GM12878 (cell line): ENCODE measurements around the gene SRSF3. TPM values are rescaled to one million over a fixed set of nuclear protein-coding genes. Genes with fewer than 3 reads are reported as not detected.

Experiments
- ATAC-seq: fragments of 200-7000 bp; cut with Tn5 transposase; 3 replicates; pipeline ENCODE4 v1.9.1; 2020; ENCODE audit warnings: mild to moderate bottlenecking, moderate library complexity
- BruUV-seq: library from RNA; stranded (reverse); fragments of 400-500 nt; replicated peaks from 2 replicates; lab custom pipeline; 2021; lab: Mats Ljungman, UMichigan
- CTCF ChIA-PET: fragments of 300-600 bp; sonication (Branson Sonifier 250); formaldehyde crosslinking; extraction: SDS; loops from one replicate; lab custom pipeline; 2021; ENCODE audit warnings: inconsistent platforms; lab: Yijun Ruan, JAX
- POLR2A ChIA-PET: fragments of 350-600 bp; formaldehyde crosslinking; extraction: SDS; loops from one replicate; lab custom pipeline; 2021; ENCODE audit warnings: inconsistent platforms; lab: Charles Lee
- RAD21 ChIA-PET: fragments of 300-600 bp; sonication (Branson Sonifier 250); formaldehyde crosslinking; loops from one replicate; lab custom pipeline; 2023; ENCODE audit warnings: antibody characterized with exemption; ENCODE audit not compliant: unreplicated experiment; lab: Charles Lee
- SMC1A ChIA-PET: fragments of 300-600 bp; sonication (Branson Sonifier 250); formaldehyde crosslinking; loops from one replicate; lab custom pipeline; 2023; ENCODE audit not compliant: unreplicated experiment, uncharacterized antibody; lab: Charles Lee
- DNase-seq: peaks from one replicate; pipeline ENCODE4 v3.0.0-alpha.2; 2011; ENCODE audit warnings: low read depth, low spot score
- FAIRE-seq: peaks from 3 replicates; lab custom pipeline; 2011; peaks lifted over from hg19 to GRCh38; lab: Jason Lieb, UNC
- H2AFZ ChIP-seq: 2 replicates; pipeline ENCODE4 v1.6.0; 2011; ENCODE audit warnings: low read depth, low read length, control low read depth; ENCODE audit not compliant: control insufficient read depth
- H3K27ac ChIP-seq: 2 replicates; pipeline ENCODE4 v1.5.1; 2011; ENCODE audit warnings: control low read depth; ENCODE audit not compliant: control insufficient read depth, insufficient read depth
- H3K27me3 ChIP-seq, 2 experiments: replicated peaks in 1 of 2; 2 replicates each; pipeline versions ENCODE4 v1.6.0 to v1.6.1; 2011; ENCODE audit warnings: low read length in 1 of 2; ENCODE audit not compliant: control insufficient read depth in 2 of 2, insufficient read depth in 2 of 2
- H3K36me3 ChIP-seq, 2 experiments: 2 replicates each; pipeline ENCODE4 v1.5.1; 2011; ENCODE audit warnings: low read length in 1 of 2; ENCODE audit not compliant: control insufficient read depth in 2 of 2, insufficient read depth in 2 of 2
- H3K4me1 ChIP-seq: 2 replicates; pipeline ENCODE4 v1.6.1; 2011; ENCODE audit warnings: mild to moderate bottlenecking, low read length, moderate library complexity, mixed read lengths; ENCODE audit not compliant: control insufficient read depth, insufficient read depth
- H3K4me2 ChIP-seq: 2 replicates; pipeline ENCODE4 v1.6.0; 2011; ENCODE audit warnings: control low read depth; ENCODE audit not compliant: control insufficient read depth, insufficient read depth
- H3K4me3 ChIP-seq: fragments of 200-600 bp; sonication (generic); 2 replicates; pipeline ENCODE4 v1.5.1; 2016
- H3K79me2 ChIP-seq: 2 replicates; pipeline ENCODE4 v1.6.0; 2011; ENCODE audit warnings: low read length; ENCODE audit not compliant: control insufficient read depth, insufficient read depth
- H3K9ac ChIP-seq: 2 replicates; pipeline ENCODE4 v1.8.0; 2011; ENCODE audit warnings: low read length, control low read depth, mixed read lengths; ENCODE audit not compliant: control insufficient read depth, insufficient read depth
- H3K9me3 ChIP-seq: replicated peaks from 3 replicates; pipeline ENCODE4 v1.5.1; 2011; ENCODE audit warnings: mild to moderate bottlenecking, low read length; ENCODE audit not compliant: control insufficient read depth, insufficient read depth
- H4K20me1 ChIP-seq: 2 replicates; pipeline ENCODE4 v1.6.0; 2011; ENCODE audit not compliant: control insufficient read depth, insufficient read depth
- ELK1 ChIP-seq: IDR thresholded peaks from 2 replicates; pipeline ENCODE4 v1.6.1; 2012; ENCODE audit warnings: low read depth, low read length, improper control_type of control experiment
- MXI1 ChIP-seq: fragments of 150-350 bp; IDR thresholded peaks from 2 replicates; pipeline ENCODE4 v1.6.1; 2011; ENCODE audit warnings: low read depth, mild to moderate bottlenecking, inconsistent platforms, low read length, improper control_type of control experiment
- MYC ChIP-seq: IDR thresholded peaks from 2 replicates; pipeline ENCODE4 v1.6.1; 2011; ENCODE audit warnings: mild to moderate bottlenecking, low read length, moderate library complexity, inconsistent platforms; ENCODE audit not compliant: insufficient read depth, insufficient replicate concordance, insufficient read length, severe bottlenecking
- NR2C1 ChIP-seq: fragments of 450-650 bp; IDR thresholded peaks from 2 replicates; pipeline ENCODE4 v1.6.1; 2017; ENCODE audit warnings: antibody characterized with exemption, mild to moderate bottlenecking, moderate library complexity
- POLR2AphosphoS5 ChIP-seq: IDR thresholded peaks from 2 replicates; pipeline ENCODE4 v1.6.1; 2011; ENCODE audit warnings: mild to moderate bottlenecking, low read length, inconsistent platforms
- SP1 ChIP-seq: IDR thresholded peaks from one replicate; pipeline ENCODE4 v1.6.1; 2011; ENCODE audit warnings: low read depth, low read length
- TARDBP ChIP-seq: IDR thresholded peaks from 2 replicates; pipeline ENCODE4 v1.6.1; 2016; ENCODE audit warnings: borderline replicate concordance
- ZBTB11 ChIP-seq: fragments of 450-650 bp; formaldehyde crosslinking; IDR thresholded peaks from 2 replicates; pipeline ENCODE4 v1.5.0; 2022; ENCODE audit warnings: mild to moderate bottlenecking, missing genetic modification characterization
- ZNF622 ChIP-seq: fragments of 450-650 bp; IDR thresholded peaks from 2 replicates; pipeline ENCODE4 v1.6.1; 2017; ENCODE audit warnings: mild to moderate bottlenecking, inconsistent platforms
- WGBS: methylation state at CpG from one replicate; pipeline ENCODE4 v1.1.6; 2016; ENCODE audit warnings: low lambda C conversion rate; ENCODE audit not compliant: insufficient replicate concordance, insufficient coverage; ENCODE audit errors: missing lambda C conversion rate; 5-methylcytosine and 5-hydroxymethylcytosine counted together
- in situ Hi-C: fragments of 300-500 bp; cut with MboI; formaldehyde crosslinking; loops from 9 replicates; pipeline ENCODE4 v1.14.3; 2018; ENCODE audit warnings: mixed read lengths
- intact Hi-C: fragments of 100-400 bp; cut with micrococcal nuclease; formaldehyde crosslinking; loops from one replicate; pipeline ENCODE4 v1.14.2; 2022; ENCODE audit not compliant: unreplicated experiment
- polyA plus RNA-seq, 11 experiments: library from polyadenylated mRNA; depleted of rRNA in 4 of 11; unstranded in 6 of 11; stranded (reverse) in 5 of 11; fragments of >200 nt; fragmentation: Nextera tagmentation in 4 of 11; fragmentation: Illumina TruSeq in 1 of 11; extraction: Ambion mirVana in 4 of 11; extraction: Trizol in 1 of 11; gene quantifications; 1 replicate in 1 of 11; 2 replicates in 10 of 11; pipeline versions ENCODE4 v1.2.1 to v1.2.3, GENCODE V29; 2011 to 2016; ENCODE audit warnings: inconsistent platforms in 2 of 11, missing spikeins in 2 of 11, low read depth in 1 of 11
- total RNA-seq, 4 experiments: library from RNA; depleted of rRNA in 3 of 4; stranded (reverse); fragments of >200 nt in 3 of 4; fragmentation: Illumina TruSeq in 1 of 4; extraction: Trizol in 1 of 4; gene quantifications; 2 replicates each; pipeline versions ENCODE4 v1.2.1 to v1.2.3, GENCODE V29; 2013 to 2021

Gene SRSF3
- total and polyA plus RNA-seq, 10 of the 15 experiments (the other 5 are each of a cell fraction or from before 2014, with no cell fraction given), result 195 to 1,377 (median 493) TPM

GRCh38 chr6:36545767-36546307 is 48.3 kb upstream of the SRSF3 start:
- intact Hi-C loops, result loop anchor here (5.0 kb wide), 1 partner anchor 136 kb away; no protein-coding TSS in a partner anchor
- no peaks in the 10 kb centered on the region for H3K27me3 ChIP-seq
- no peaks in the 10 kb centered on the region for H3K9me3 ChIP-seq
- ChIA-PET SMC1A (interaction anchor here (0.6 to 4.5 kb wide), 8 partner anchors 13 to 421 kb away, joined by 3 to 19 read pairs (median 4); no protein-coding TSS in a partner anchor), RAD21 (interaction anchor here (0.6 to 2.2 kb wide), 8 partner anchors 24 to 306 kb away, joined by 3 to 12 read pairs (median 4); no protein-coding TSS in a partner anchor)
- WGBS, result 32% methylated on average over 3 of the region's 3 CpGs
- peaks cover 19% of the 10 kb centered on the region for H3K4me1 ChIP-seq
- H3K27ac ChIP-seq, result peak overlapping the region; percentile 84
- BruUV-seq, result TSS peak; percentile 71
- no peak for DNase-seq
- H3K79me2 ChIP-seq, result peaks cover 39% of the 10 kb centered on the region
- H3K4me3 ChIP-seq, result peak overlapping the region; percentile 97
- TF ChIP-seq ELK1 (no peak), MYC (no peak), NR2C1 (no peak), TARDBP (no peak), ZNF622 (no peak), POLR2AphosphoS5 (no peak), SP1 (no peak), ZBTB11 (CRISPR knock-in tag) (no peak), MXI1 (no peak)
- TF ChIP-seq, all 136 proteins: peak for 0
- H3K4me2 ChIP-seq, result peak overlapping the region; percentile 85
- no peaks in the 10 kb centered on the region for H3K36me3 ChIP-seq
- ChIA-PET CTCF (interaction anchor here (0.7 to 1.8 kb wide), 5 partner anchors 9 to 102 kb away, joined by 3 to 5 read pairs (median 3); no protein-coding TSS in a partner anchor), POLR2A (interaction anchor here (0.5 to 2.0 kb wide), 9 partner anchors 8 to 531 kb away, joined by 3 to 12 read pairs (median 3); partner anchors contain the start of gene SRSF3)
- ATAC-seq (peak; percentile 7), FAIRE-seq (no peak)
- in situ Hi-C loops, result no loop called here
- H3K9ac ChIP-seq, result peak overlapping the region; percentile 85
- H4K20me1 ChIP-seq, result no peaks in the 10 kb centered on the region
- peak overlapping the region; percentile 75 for H2AFZ ChIP-seq
